Measurements from ENCODE around the gene KCTD5. TPM values are rescaled to one million over a fixed set of nuclear protein-coding genes. Genes with fewer than 3 reads are reported as not detected.

The KCTD5 gene
- total and polyA plus RNA-seq, 10 of the 15 experiments (the other 5 are each of a cell fraction or from before 2014, with no cell fraction given): 0.58 to 56.4 (median 37.3) TPM

DNA sequence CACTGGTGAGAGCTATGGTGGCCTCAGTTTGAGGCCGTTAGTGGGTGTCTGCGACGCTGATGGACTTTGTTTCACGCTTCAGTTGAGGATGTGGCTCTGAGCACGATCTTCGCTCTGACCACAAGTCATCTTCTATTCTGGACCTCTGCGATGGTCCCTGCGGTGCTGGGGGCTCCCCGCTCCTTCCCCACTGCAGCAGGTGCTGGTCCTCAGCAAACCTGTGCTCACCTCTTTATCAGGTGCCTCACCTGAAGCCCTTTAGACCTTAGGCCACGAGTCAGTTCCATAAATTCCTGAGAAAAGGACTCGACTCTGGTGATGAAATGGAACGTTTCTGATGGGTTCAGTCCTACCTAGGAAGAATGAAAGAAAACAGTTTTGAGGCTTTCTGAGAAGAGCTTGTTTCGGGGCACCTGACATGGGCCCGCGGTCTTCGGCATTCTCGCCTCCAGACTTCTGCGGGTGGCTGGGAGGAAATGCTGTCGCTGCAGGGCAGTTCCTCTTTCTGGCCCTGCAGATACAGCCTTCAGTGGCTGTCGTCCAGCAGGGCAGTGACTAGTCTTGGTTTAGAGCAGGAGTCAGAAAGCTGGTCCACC lies 4.7 kb downstream of the KCTD5 start (continued):
- TF ChIP-seq, protein P1, sequence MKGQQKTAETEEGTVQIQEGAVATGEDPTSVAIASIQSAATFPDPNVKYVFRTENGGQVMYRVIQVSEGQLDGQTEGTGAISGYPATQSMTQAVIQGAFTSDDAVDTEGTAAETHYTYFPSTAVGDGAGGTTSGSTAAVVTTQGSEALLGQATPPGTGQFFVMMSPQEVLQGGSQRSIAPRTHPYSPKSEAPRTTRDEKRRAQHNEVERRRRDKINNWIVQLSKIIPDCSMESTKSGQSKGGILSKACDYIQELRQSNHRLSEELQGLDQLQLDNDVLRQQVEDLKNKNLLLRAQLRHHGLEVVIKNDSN (IDR thresholded peaks at IDR 0.05; ENCODE audit: borderline replicate concordance, extremely low read length, insufficient read depth, low read depth, low read length): no peak
- TF ChIP-seq SIN3A (IDR thresholded peaks at IDR 0.05; ENCODE audit: low read depth, low read length) (no peak), GATAD2B (conservative IDR thresholded peaks at IDR 0.05; ENCODE audit: low read depth) (peak; percentile 56; the same call in 1 of the 2 replicates), CBFB (IDR thresholded peaks at IDR 0.05; ENCODE audit: low read depth) (peak; percentile 46; the same call in 1 of the 2 replicates), HDAC2 (IDR thresholded peaks at IDR 0.05) (no peak), NFXL1 (IDR thresholded peaks at IDR 0.05; ENCODE audit: borderline replicate concordance) (no peak), CHD2 (IDR thresholded peaks at IDR 0.05; ENCODE audit: borderline replicate concordance, low read depth, low read length) (peak; percentile 38; the same call in 1 of the 2 replicates), SUPT20H (IDR thresholded peaks at IDR 0.05; ENCODE audit: borderline replicate concordance, control insufficient read depth, low read depth, low read length) (no peak), NFYB (IDR thresholded peaks at IDR 0.05; ENCODE audit: insufficient read depth, low read depth, low read length) (no peak), CHD1 (IDR thresholded peaks at IDR 0.05; ENCODE audit: low read depth, low read length) (peak; percentile 31; the same call in 1 of the 2 replicates), MYB (IDR thresholded peaks at IDR 0.05; ENCODE audit: borderline replicate concordance, low read depth, low read length) (no peak), SP1 (IDR thresholded peaks at IDR 0.05; ENCODE audit: low read depth, low read length) (no peak), YBX1 (IDR thresholded peaks at IDR 0.05) (no peak), DPF2 (IDR thresholded peaks at IDR 0.05) (peak; percentile 87; the same call in 1 of the 2 replicates), BHLHE40 (IDR thresholded peaks at IDR 0.05; ENCODE audit: borderline replicate concordance in 1 of 2, low read depth in 2 of 2, low read length in 1 of 2) (peak; percentile 85 to 86), NR2F1 (conservative IDR thresholded peaks at IDR 0.05) (peak; percentile 40; the same call in 1 of the 2 replicates), RB1 (IDR thresholded peaks at IDR 0.05; ENCODE audit: borderline replicate concordance) (peak; percentile 27; the same call in 1 of the 2 replicates), SMAD5 (IDR thresholded peaks at IDR 0.05; ENCODE audit: low read depth) (no peak)
- TF ChIP-seq, protein P2, sequence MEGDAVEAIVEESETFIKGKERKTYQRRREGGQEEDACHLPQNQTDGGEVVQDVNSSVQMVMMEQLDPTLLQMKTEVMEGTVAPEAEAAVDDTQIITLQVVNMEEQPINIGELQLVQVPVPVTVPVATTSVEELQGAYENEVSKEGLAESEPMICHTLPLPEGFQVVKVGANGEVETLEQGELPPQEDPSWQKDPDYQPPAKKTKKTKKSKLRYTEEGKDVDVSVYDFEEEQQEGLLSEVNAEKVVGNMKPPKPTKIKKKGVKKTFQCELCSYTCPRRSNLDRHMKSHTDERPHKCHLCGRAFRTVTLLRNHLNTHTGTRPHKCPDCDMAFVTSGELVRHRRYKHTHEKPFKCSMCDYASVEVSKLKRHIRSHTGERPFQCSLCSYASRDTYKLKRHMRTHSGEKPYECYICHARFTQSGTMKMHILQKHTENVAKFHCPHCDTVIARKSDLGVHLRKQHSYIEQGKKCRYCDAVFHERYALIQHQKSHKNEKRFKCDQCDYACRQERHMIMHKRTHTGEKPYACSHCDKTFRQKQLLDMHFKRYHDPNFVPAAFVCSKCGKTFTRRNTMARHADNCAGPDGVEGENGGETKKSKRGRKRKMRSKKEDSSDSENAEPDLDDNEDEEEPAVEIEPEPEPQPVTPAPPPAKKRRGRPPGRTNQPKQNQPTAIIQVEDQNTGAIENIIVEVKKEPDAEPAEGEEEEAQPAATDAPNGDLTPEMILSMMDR (IDR thresholded peaks at IDR 0.05 in 2 of 3, conservative IDR thresholded peaks at IDR 0.05 in 1 of 3; ENCODE audit: control insufficient read depth in 2 of 3, extremely low read depth in 1 of 3, insufficient read depth in 1 of 3, low read depth in 3 of 3, low read length in 3 of 3): no peak
- TF ChIP-seq, protein P3, sequence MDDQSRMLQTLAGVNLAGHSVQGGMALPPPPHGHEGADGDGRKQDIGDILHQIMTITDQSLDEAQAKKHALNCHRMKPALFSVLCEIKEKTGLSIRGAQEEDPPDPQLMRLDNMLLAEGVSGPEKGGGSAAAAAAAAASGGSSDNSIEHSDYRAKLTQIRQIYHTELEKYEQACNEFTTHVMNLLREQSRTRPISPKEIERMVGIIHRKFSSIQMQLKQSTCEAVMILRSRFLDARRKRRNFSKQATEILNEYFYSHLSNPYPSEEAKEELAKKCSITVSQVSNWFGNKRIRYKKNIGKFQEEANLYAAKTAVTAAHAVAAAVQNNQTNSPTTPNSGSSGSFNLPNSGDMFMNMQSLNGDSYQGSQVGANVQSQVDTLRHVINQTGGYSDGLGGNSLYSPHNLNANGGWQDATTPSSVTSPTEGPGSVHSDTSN (IDR thresholded peaks at IDR 0.05; ENCODE audit: insufficient replicate concordance, low read depth, low read length): no peak
- TF ChIP-seq, protein P4, sequence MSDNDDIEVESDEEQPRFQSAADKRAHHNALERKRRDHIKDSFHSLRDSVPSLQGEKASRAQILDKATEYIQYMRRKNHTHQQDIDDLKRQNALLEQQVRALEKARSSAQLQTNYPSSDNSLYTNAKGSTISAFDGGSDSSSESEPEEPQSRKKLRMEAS (IDR thresholded peaks at IDR 0.05; ENCODE audit: low read depth, low read length): no peak
- TF ChIP-seq, protein P5, sequence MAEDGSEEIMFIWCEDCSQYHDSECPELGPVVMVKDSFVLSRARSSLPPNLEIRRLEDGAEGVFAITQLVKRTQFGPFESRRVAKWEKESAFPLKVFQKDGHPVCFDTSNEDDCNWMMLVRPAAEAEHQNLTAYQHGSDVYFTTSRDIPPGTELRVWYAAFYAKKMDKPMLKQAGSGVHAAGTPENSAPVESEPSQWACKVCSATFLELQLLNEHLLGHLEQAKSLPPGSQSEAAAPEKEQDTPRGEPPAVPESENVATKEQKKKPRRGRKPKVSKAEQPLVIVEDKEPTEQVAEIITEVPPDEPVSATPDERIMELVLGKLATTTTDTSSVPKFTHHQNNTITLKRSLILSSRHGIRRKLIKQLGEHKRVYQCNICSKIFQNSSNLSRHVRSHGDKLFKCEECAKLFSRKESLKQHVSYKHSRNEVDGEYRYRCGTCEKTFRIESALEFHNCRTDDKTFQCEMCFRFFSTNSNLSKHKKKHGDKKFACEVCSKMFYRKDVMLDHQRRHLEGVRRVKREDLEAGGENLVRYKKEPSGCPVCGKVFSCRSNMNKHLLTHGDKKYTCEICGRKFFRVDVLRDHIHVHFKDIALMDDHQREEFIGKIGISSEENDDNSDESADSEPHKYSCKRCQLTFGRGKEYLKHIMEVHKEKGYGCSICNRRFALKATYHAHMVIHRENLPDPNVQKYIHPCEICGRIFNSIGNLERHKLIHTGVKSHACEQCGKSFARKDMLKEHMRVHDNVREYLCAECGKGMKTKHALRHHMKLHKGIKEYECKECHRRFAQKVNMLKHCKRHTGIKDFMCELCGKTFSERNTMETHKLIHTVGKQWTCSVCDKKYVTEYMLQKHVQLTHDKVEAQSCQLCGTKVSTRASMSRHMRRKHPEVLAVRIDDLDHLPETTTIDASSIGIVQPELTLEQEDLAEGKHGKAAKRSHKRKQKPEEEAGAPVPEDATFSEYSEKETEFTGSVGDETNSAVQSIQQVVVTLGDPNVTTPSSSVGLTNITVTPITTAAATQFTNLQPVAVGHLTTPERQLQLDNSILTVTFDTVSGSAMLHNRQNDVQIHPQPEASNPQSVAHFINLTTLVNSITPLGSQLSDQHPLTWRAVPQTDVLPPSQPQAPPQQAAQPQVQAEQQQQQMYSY (CRISPR knock-in tag; IDR thresholded peaks at IDR 0.05): no peak

Data from GM12878 (cell line).